ENCODE data around the gene DDX10. TPM values are rescaled to one million over a fixed set of nuclear protein-coding genes. Genes with fewer than 3 reads are reported as not detected.

DDX10 gene
- total and polyA plus RNA-seq, 9 of the 15 experiments (the other 6 are each of a cell fraction or from before 2014, with no cell fraction given) = 33.9 to 94.6 (median 50.7) TPM

DNA sequence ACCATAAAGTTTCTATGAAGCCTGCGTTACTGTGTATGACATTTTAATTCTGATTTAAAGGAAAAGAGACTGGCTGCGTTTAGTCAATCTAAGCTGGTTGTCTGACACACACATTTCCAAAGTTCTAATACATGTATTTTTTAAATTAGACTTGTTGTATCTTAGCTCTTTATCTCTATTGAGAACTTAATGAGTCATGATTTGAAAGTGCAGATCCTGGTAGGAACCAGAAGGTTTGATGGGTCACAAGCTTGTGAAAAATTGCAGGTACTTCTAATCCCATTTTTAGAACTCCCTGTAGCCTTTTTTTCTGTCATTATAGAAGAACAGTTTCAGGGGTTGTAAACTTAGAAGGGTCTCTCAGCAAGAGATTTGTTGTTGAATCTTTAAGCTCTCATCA is 210.3 kb downstream of the DDX10 start (continued):
- no peak for TF ChIP-seq NR2F6 (CRISPR knock-in tag; IDR thresholded peaks at IDR 0.05)

DNA sequence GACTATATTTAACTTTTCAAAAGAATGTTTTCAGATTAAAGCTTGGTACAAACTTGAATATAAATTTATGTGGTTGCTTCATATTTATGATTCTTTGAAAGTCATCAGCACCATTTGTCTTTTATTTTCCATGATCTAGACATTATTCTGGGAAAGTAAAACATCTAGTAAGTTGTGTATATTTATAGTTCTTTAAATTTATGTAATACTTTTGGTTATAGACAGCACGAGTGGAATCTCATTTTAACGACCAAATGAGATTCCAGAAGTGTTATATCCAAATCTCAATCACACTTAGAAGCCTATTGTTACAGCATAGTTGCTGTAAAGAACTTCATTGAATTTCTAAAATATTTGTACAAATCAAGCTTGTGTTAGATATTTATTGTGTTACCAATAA is 212.3 kb downstream of the DDX10 start:
- no peak overlapping the region for H3K9ac ChIP-seq (ENCODE audit: insufficient read depth in 1 of 2, low read depth in 2 of 2, low read length in 2 of 2)
- H3K79me2 ChIP-seq (ENCODE audit: control insufficient read depth, insufficient read depth, low read length) = no peaks in the 10 kb centered on the region
- no peaks in the 10 kb centered on the region for H4K20me1 ChIP-seq (replicated peaks; ENCODE audit: control insufficient read depth, insufficient read depth, low read length)
- H3K4me1 ChIP-seq (replicated peaks in 1 of 2; ENCODE audit: control insufficient read depth in 2 of 2, insufficient read depth in 2 of 2, low read length in 2 of 2) = no peaks in the 10 kb centered on the region
- no peaks in the 10 kb centered on the region for H3K9me1 ChIP-seq (ENCODE audit: control insufficient read depth, insufficient read depth, low read length)
- no peaks in the 10 kb centered on the region for H3K27me3 ChIP-seq (ENCODE audit: control insufficient read depth in 2 of 2, insufficient read depth in 2 of 2, low read length in 2 of 2)
- in situ Hi-C loops (cut with MboI) = no loop called here
- WGBS (ENCODE audit: insufficient coverage, low coverage, missing lambda C conversion rate) = 79% methylated on average over 2 of the region's 2 CpGs
- DNase-seq (ENCODE audit: extremely low read depth in 1 of 4, low spot score in 3 of 4) (no peak), ATAC-seq (no peak), FAIRE-seq (no peak)
- no peak overlapping the region for H3K4me3 ChIP-seq
- POLR2A ChIA-PET = no interaction called here
- TF ChIP-seq DPF2 (IDR thresholded peaks at IDR 0.05) (no peak), L3MBTL2 (IDR thresholded peaks at IDR 0.05) (no peak), DIDO1 (tag; IDR thresholded peaks at IDR 0.05; ENCODE audit: low read depth) (no peak), CXXC5 (CRISPR knock-in tag; IDR thresholded peaks at IDR 0.05) (no peak), NEUROD1 (IDR thresholded peaks at IDR 0.05; ENCODE audit: borderline replicate concordance, low read depth, low read length, partially characterized antibody) (no peak), ZNF239 (CRISPR knock-in tag; IDR thresholded peaks at IDR 0.05) (no peak), MYNN (IDR thresholded peaks at IDR 0.05) (no peak), MYNN (CRISPR knock-in tag; IDR thresholded peaks at IDR 0.05) (no peak), ZNF583 (CRISPR knock-in tag; IDR thresholded peaks at IDR 0.05) (no peak), ASH1L (IDR thresholded peaks at IDR 0.05; ENCODE audit: borderline replicate concordance, low read depth, partially characterized antibody) (no peak), MTA1 (IDR thresholded peaks at IDR 0.05; ENCODE audit: borderline replicate concordance) (no peak), HDAC1 (IDR thresholded peaks at IDR 0.05) (no peak), TCF7 (IDR thresholded peaks at IDR 0.05; ENCODE audit: borderline replicate concordance) (no peak)
- TF ChIP-seq, protein P1, sequence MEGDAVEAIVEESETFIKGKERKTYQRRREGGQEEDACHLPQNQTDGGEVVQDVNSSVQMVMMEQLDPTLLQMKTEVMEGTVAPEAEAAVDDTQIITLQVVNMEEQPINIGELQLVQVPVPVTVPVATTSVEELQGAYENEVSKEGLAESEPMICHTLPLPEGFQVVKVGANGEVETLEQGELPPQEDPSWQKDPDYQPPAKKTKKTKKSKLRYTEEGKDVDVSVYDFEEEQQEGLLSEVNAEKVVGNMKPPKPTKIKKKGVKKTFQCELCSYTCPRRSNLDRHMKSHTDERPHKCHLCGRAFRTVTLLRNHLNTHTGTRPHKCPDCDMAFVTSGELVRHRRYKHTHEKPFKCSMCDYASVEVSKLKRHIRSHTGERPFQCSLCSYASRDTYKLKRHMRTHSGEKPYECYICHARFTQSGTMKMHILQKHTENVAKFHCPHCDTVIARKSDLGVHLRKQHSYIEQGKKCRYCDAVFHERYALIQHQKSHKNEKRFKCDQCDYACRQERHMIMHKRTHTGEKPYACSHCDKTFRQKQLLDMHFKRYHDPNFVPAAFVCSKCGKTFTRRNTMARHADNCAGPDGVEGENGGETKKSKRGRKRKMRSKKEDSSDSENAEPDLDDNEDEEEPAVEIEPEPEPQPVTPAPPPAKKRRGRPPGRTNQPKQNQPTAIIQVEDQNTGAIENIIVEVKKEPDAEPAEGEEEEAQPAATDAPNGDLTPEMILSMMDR (IDR thresholded peaks at IDR 0.05 in 2 of 3, conservative IDR thresholded peaks at IDR 0.05 in 1 of 3; ENCODE audit: insufficient read depth in 2 of 3, low read depth in 1 of 3, low read length in 3 of 3) = no peak
- TF ChIP-seq, protein P2, sequence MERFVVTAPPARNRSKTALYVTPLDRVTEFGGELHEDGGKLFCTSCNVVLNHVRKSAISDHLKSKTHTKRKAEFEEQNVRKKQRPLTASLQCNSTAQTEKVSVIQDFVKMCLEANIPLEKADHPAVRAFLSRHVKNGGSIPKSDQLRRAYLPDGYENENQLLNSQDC (CRISPR knock-in tag; IDR thresholded peaks at IDR 0.05) = no peak
- TF ChIP-seq, protein P3, sequence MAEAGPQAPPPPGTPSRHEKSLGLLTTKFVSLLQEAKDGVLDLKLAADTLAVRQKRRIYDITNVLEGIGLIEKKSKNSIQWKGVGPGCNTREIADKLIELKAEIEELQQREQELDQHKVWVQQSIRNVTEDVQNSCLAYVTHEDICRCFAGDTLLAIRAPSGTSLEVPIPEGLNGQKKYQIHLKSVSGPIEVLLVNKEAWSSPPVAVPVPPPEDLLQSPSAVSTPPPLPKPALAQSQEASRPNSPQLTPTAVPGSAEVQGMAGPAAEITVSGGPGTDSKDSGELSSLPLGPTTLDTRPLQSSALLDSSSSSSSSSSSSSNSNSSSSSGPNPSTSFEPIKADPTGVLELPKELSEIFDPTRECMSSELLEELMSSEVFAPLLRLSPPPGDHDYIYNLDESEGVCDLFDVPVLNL (CRISPR knock-in tag; IDR thresholded peaks at IDR 0.05; ENCODE audit: low read depth) = no peak
- TF ChIP-seq, protein P4, sequence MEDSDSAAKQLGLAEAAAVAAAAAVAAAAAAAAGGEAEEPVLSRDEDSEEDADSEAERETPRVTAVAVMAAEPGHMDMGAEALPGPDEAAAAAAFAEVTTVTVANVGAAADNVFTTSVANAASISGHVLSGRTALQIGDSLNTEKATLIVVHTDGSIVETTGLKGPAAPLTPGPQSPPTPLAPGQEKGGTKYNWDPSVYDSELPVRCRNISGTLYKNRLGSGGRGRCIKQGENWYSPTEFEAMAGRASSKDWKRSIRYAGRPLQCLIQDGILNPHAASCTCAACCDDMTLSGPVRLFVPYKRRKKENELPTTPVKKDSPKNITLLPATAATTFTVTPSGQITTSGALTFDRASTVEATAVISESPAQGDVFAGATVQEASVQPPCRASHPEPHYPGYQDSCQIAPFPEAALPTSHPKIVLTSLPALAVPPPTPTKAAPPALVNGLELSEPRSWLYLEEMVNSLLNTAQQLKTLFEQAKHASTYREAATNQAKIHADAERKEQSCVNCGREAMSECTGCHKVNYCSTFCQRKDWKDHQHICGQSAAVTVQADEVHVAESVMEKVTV (CRISPR knock-in tag; IDR thresholded peaks at IDR 0.05) = no peak
- H3K4me2 ChIP-seq (ENCODE audit: insufficient read depth, low read length) = no peak overlapping the region
- H2AFZ ChIP-seq (ENCODE audit: low read depth, low read length) = no peak overlapping the region
- no TSS peak for BruUV-seq (replicated peaks)
- no peak overlapping the region for H3K27ac ChIP-seq (ENCODE audit: extremely low read depth, low read depth, low read length)
- H3K9me3 ChIP-seq (replicated peaks; ENCODE audit: control insufficient read depth, insufficient read depth, low read depth, low read length) = no peaks in the 10 kb centered on the region
- intact Hi-C loops (cut with micrococcal nuclease) = no loop called here
- H3K36me3 ChIP-seq (ENCODE audit: control insufficient read depth, insufficient read depth, low read length) = no peaks in the 10 kb centered on the region
- CTCF ChIA-PET (ENCODE audit: low intra/inter-chr PET ratio) = no interaction called here
